ENCODE results near the gene FLOT1. TPM values are rescaled to one million over a fixed set of nuclear protein-coding genes. Genes with fewer than 3 reads are reported as not detected.

The FLOT1 gene
- total and polyA plus RNA-seq, 2 of the 13 experiments (the other 11 are each of a cell fraction or from before 2014, with no cell fraction given), result 82.3 to 130 TPM

DNA sequence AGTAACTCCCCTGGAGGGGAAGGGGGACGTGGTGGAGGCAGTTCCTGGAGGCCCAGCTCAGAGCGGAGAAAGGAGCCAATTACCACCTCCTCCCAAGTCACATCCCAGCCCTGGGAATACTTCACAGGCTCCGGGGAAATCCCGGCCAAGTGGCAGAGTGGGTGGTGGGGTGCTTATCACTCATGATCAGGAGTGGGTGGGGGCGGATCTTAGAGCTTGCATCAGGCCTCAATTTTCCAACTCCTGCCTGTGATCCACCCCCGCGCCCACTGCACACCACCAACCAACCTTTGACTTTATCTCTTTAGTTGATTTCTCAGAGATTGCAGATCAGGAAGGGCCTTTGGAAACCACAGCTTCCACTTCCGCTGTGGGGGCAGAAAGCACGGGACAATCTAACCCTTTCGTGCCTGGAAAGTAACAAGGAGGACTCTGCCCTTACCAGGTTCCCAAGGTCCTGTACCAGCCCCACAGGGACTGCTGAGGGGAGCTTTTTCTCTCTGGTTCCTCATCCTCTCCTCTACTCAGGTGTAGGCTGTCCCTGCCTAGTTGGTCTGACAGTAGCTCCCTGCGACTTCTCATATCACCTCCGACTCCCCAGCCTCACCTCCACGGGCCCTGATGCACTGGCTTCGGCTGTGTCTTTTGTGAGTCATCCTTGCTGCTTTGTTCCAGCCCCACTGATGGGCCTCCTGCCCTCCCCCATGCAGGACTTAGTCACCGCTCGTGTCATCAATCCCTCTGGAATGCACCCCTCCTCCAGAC lies 26.8 kb upstream of the FLOT1 start (continued):
- TF ChIP-seq, protein P1, sequence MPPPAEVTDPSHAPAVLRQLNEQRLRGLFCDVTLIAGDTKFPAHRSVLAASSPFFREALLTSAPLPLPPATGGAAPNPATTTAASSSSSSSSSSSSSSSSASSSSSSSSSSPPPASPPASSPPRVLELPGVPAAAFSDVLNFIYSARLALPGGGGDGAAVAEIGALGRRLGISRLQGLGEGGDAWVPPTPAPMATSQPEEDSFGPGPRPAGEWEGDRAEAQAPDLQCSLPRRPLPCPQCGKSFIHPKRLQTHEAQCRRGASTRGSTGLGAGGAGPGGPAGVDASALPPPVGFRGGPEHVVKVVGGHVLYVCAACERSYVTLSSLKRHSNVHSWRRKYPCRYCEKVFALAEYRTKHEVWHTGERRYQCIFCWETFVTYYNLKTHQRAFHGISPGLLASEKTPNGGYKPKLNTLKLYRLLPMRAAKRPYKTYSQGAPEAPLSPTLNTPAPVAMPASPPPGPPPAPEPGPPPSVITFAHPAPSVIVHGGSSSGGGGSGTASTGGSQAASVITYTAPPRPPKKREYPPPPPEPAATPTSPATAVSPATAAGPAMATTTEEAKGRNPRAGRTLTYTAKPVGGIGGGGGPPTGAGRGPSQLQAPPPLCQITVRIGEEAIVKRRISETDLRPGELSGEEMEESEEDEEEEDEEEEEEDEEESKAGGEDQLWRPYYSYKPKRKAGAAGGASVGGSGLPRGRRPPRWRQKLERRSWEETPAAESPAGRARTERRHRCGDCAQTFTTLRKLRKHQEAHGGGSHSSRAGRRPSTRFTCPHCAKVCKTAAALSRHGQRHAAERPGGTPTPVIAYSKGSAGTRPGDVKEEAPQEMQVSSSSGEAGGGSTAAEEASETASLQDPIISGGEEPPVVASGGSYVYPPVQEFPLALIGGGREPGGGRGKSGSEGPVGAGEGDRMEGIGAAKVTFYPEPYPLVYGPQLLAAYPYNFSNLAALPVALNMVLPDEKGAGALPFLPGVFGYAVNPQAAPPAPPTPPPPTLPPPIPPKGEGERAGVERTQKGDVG (CRISPR knock-in tag; IDR thresholded peaks at IDR 0.05; ENCODE audit: borderline replicate concordance), result no peak
- TF ChIP-seq CENPX (CRISPR knock-in tag; IDR thresholded peaks at IDR 0.05), result no peak
- peak; percentile 97 for TF ChIP-seq ZNF709 (CRISPR knock-in tag; IDR thresholded peaks at IDR 0.05)
- TF ChIP-seq SMYD3 (CRISPR knock-in tag; IDR thresholded peaks at IDR 0.05), result 0 out of 2 replicates have a peak, but pooled peaks have one; percentile 6
- peak; percentile 37; the same call in 1 of the 2 replicates for TF ChIP-seq YEATS2 (CRISPR knock-in tag; IDR thresholded peaks at IDR 0.05; ENCODE audit: borderline replicate concordance)
- TF ChIP-seq ZNF782 (CRISPR knock-in tag; IDR thresholded peaks at IDR 0.05; ENCODE audit: borderline replicate concordance), result no peak; the same call in 1 of the 2 replicates
- TF ChIP-seq, protein P2, sequence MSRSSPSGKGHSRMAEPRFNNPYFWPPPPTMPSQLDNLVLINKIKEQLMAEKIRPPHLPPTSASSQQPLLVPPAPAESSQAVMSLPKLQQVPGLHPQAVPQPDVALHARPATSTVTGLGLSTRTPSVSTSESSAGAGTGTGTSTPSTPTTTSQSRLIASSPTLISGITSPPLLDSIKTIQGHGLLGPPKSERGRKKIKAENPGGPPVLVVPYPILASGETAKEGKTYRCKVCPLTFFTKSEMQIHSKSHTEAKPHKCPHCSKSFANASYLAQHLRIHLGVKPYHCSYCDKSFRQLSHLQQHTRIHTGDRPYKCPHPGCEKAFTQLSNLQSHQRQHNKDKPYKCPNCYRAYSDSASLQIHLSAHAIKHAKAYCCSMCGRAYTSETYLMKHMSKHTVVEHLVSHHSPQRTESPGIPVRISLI (CRISPR knock-in tag; IDR thresholded peaks at IDR 0.05; ENCODE audit: borderline replicate concordance), result peak; percentile 60; the same call in 1 of the 2 replicates
- TF ChIP-seq ZNF101 (CRISPR knock-in tag; IDR thresholded peaks at IDR 0.05; ENCODE audit: borderline replicate concordance, low read depth), result no peak
- TF ChIP-seq ZNF891 (CRISPR knock-in tag; IDR thresholded peaks at IDR 0.05), result 0 out of 2 replicates have a peak, but pooled peaks have one; percentile 22
- TF ChIP-seq RBM39 (IDR thresholded peaks at IDR 0.05; ENCODE audit: low read depth, low read length, poor library complexity, severe bottlenecking), result peak; percentile 47
- no peak for TF ChIP-seq REXO4 (CRISPR knock-in tag; IDR thresholded peaks at IDR 0.05; ENCODE audit: borderline replicate concordance)
- no peak for TF ChIP-seq ZNF160 (CRISPR knock-in tag; IDR thresholded peaks at IDR 0.05)
- TF ChIP-seq NONO (IDR thresholded peaks at IDR 0.05), result no peak
- peak; percentile 71 for TF ChIP-seq NONO (CRISPR knock-in tag; conservative IDR thresholded peaks at IDR 0.05)
- TF ChIP-seq TCF7L2 (IDR thresholded peaks at IDR 0.05; ENCODE audit: low read depth, low read length), result peak; percentile 69; the same call in 1 of the 2 replicates
- no peak for TF ChIP-seq SALL2 (CRISPR knock-in tag; IDR thresholded peaks at IDR 0.05)
- TF ChIP-seq ZNF644 (CRISPR knock-in tag; IDR thresholded peaks at IDR 0.05; ENCODE audit: low read depth), result peak; percentile 72
- TF ChIP-seq GATAD2A (CRISPR knock-in tag; IDR thresholded peaks at IDR 0.05), result peak; percentile 93
- TF ChIP-seq NFKB2 (CRISPR knock-in tag; IDR thresholded peaks at IDR 0.05; ENCODE audit: borderline replicate concordance), result no peak; the same call in 1 of the 2 replicates
- TF ChIP-seq, protein P3, sequence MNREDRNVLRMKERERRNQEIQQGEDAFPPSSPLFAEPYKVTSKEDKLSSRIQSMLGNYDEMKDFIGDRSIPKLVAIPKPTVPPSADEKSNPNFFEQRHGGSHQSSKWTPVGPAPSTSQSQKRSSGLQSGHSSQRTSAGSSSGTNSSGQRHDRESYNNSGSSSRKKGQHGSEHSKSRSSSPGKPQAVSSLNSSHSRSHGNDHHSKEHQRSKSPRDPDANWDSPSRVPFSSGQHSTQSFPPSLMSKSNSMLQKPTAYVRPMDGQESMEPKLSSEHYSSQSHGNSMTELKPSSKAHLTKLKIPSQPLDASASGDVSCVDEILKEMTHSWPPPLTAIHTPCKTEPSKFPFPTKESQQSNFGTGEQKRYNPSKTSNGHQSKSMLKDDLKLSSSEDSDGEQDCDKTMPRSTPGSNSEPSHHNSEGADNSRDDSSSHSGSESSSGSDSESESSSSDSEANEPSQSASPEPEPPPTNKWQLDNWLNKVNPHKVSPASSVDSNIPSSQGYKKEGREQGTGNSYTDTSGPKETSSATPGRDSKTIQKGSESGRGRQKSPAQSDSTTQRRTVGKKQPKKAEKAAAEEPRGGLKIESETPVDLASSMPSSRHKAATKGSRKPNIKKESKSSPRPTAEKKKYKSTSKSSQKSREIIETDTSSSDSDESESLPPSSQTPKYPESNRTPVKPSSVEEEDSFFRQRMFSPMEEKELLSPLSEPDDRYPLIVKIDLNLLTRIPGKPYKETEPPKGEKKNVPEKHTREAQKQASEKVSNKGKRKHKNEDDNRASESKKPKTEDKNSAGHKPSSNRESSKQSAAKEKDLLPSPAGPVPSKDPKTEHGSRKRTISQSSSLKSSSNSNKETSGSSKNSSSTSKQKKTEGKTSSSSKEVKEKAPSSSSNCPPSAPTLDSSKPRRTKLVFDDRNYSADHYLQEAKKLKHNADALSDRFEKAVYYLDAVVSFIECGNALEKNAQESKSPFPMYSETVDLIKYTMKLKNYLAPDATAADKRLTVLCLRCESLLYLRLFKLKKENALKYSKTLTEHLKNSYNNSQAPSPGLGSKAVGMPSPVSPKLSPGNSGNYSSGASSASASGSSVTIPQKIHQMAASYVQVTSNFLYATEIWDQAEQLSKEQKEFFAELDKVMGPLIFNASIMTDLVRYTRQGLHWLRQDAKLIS (CRISPR knock-in tag; IDR thresholded peaks at IDR 0.05), result peak; percentile 80; the same call in 1 of the 2 replicates
- TF ChIP-seq ZNF615 (CRISPR knock-in tag; IDR thresholded peaks at IDR 0.05; ENCODE audit: borderline replicate concordance), result peak; percentile 79; the same call in 1 of the 2 replicates
- no peak for TF ChIP-seq ATM (IDR thresholded peaks at IDR 0.05; ENCODE audit: borderline replicate concordance)
